T follicular helper cell (primary cell): ENCODE measurements around the gene ANKRD52.
"Not testable (repeated sequence)": the region's sequence is repeated elsewhere in the genome, so short reads cannot be mapped to it uniquely, and the experiment has no call there.

Source experiments
- DNase-seq: peaks from one replicate; pipeline ENCODE4 v3.0.0-alpha.2; 2020; ENCODE audit warnings: low read depth

ANKRD52 gene

GRCh38 chr12:56208006-56208405, 50.2 kb downstream of the ANKRD52 start:
- DNase-seq = no peak

GRCh38 chr12:56206452-56207166, 51.6 kb downstream of the ANKRD52 start:
- DNase-seq = peak; percentile 8

GRCh38 chr12:56205445-56205844, 52.7 kb downstream of the ANKRD52 start:
- no peak for DNase-seq

- no peak for DNase-seq
These were observed 53.9 kb downstream of the ANKRD52 start for GRCh38 chr12:56204275-56204674.

- DNase-seq = no peak
These were observed 55.3 kb downstream of the ANKRD52 start for GRCh38 chr12:56202838-56203237.

GRCh38 chr12:56202366-56202765, 55.8 kb downstream of the ANKRD52 start:
- DNase-seq = no peak

- DNase-seq = no peak
These were observed 59.3 kb downstream of the ANKRD52 start for GRCh38 chr12:56198836-56199235.

GRCh38 chr12:56197921-56198635, 60.1 kb downstream of the ANKRD52 start:
- no peak for DNase-seq

GRCh38 chr12:56196818-56197550, 61.2 kb downstream of the ANKRD52 start:
- DNase-seq = not testable (repeated sequence)

GRCh38 chr12:56193025-56193578, 65.1 kb downstream of the ANKRD52 start:
- DNase-seq = peak; percentile 65

- DNase-seq = no peak
These were observed 65.6 kb downstream of the ANKRD52 start for GRCh38 chr12:56192582-56192981.

GRCh38 chr12:56190695-56191155, 67.5 kb downstream of the ANKRD52 start:
- no peak for DNase-seq

GRCh38 chr12:56189918-56190694, 68.1 kb downstream of the ANKRD52 start:
- DNase-seq = peak; percentile 56

- DNase-seq = peak; percentile 77
These were observed 68.9 kb downstream of the ANKRD52 start, which contains the start of gene SMARCC2 for GRCh38 chr12:56189099-56189917. TSS of gene SMARCC2 (minus strand) at chr12:56189483. CDS start at chr12:56189461, 22 bp downstream.

- no peak for DNase-seq
These were observed 69.4 kb downstream of the ANKRD52 start for GRCh38 chr12:56188778-56189098.

- DNase-seq = no peak
These were observed 69.9 kb downstream of the ANKRD52 start for GRCh38 chr12:56188131-56188777.
